T-cell (primary cell): ENCODE data around the gene RBFOX1. TPM values are rescaled to one million over a fixed set of nuclear protein-coding genes. Genes with fewer than 3 reads are reported as not detected.

Experiments
- ATAC-seq, 4 experiments: fragments of 200-7000 bp in 3 of 4; fragments of 150-1000 bp in 1 of 4; cut with Tn5 transposase; replicated peaks in 1 of 4; 1 replicate in 3 of 4; 2 replicates in 1 of 4; pipeline ENCODE4 v1.10.0; 2021; ENCODE audit warnings: moderate library complexity in 3 of 4, mild to moderate bottlenecking in 2 of 4, moderate number of reproducible peaks in 1 of 4
- CTCF ChIA-PET, 2 donors: fragments of 300-600 bp; sonication (Branson Sonifier 250); formaldehyde crosslinking; loops; one replicate each; lab custom pipeline; 2022; ENCODE audit warnings: antibody characterized with exemption in 2 of 2; lab: Charles Lee
- POLR2A ChIA-PET, 2 donors: fragments of 300-600 bp; sonication (Branson Sonifier 250); formaldehyde crosslinking; loops; one replicate each; lab custom pipeline; 2022; ENCODE audit warnings: antibody characterized with exemption in 2 of 2; lab: Charles Lee
- DNase-seq, 35 experiments: peaks; one replicate each; pipeline versions ENCODE4 v3.0.0 to v3.0.0-alpha.2; 2013 to 2023
- H3K27ac ChIP-seq: one replicate; pipeline ENCODE4 v1.5.1; 2013; ENCODE audit warnings: low read length
- H3K27me3 ChIP-seq, 2 experiments: replicated peaks in 1 of 2; 1 replicate in 1 of 2; 2 replicates in 1 of 2; pipeline versions ENCODE4 v1.6.1 to v1.7.0; 2013; ENCODE audit warnings: low read length in 1 of 2, mixed read lengths in 1 of 2; ENCODE audit not compliant: control insufficient read depth in 2 of 2, insufficient read depth in 2 of 2; ENCODE audit errors: extremely low read depth in 1 of 2
- H3K36me3 ChIP-seq, 2 donors: 1 replicate in 1 of 2; 2 replicates in 1 of 2; pipeline versions ENCODE4 v1.6.1 to v1.7.0; 2013; ENCODE audit warnings: low read length in 1 of 2; ENCODE audit not compliant: control insufficient read depth in 2 of 2, insufficient read depth in 1 of 2; ENCODE audit errors: extremely low read depth in 1 of 2
- H3K4me1 ChIP-seq, 2 experiments: 1 replicate in 1 of 2; 2 replicates in 1 of 2; pipeline versions ENCODE4 v1.6.1 to v1.7.0; 2013; ENCODE audit warnings: low read length in 2 of 2, mixed read lengths in 1 of 2; ENCODE audit not compliant: insufficient read depth in 2 of 2, control insufficient read depth in 1 of 2; ENCODE audit errors: extremely low read depth in 1 of 2
- H3K4me3 ChIP-seq, 2 donors: 1 replicate in 1 of 2; 2 replicates in 1 of 2; pipeline versions ENCODE4 v1.5.1 to v1.7.0; 2013; ENCODE audit warnings: mild to moderate bottlenecking in 2 of 2, low read length in 1 of 2, moderate library complexity in 1 of 2; ENCODE audit not compliant: control insufficient read depth in 1 of 2; ENCODE audit errors: extremely low read depth in 1 of 2
- H3K9me3 ChIP-seq: 2 replicates; pipeline ENCODE4 v1.7.0; 2013
- H3K27ac Mint-ChIP-seq, 2 donors: one replicate each; pipeline ENCODE4 v1.8.0; 2020 to 2021; ENCODE audit warnings: mild to moderate bottlenecking in 2 of 2, mixed read lengths in 2 of 2
- H3K27me3 Mint-ChIP-seq, 2 donors: one replicate each; pipeline ENCODE4 v1.8.0; 2021 to 2022; ENCODE audit warnings: mixed read lengths in 2 of 2
- H3K36me3 Mint-ChIP-seq: one replicate; pipeline ENCODE4 v1.8.0; 2021; ENCODE audit warnings: mixed read lengths
- H3K4me1 Mint-ChIP-seq, 3 donors: one replicate each; pipeline ENCODE4 v1.8.0; 2020 to 2022; ENCODE audit warnings: mixed read lengths in 3 of 3, mild to moderate bottlenecking in 1 of 3
- H3K4me3 Mint-ChIP-seq, 3 donors: one replicate each; pipeline ENCODE4 v1.8.0; 2020 to 2022; ENCODE audit warnings: mild to moderate bottlenecking in 3 of 3, mixed read lengths in 3 of 3, moderate library complexity in 3 of 3
- H3K9me3 Mint-ChIP-seq, 3 donors: one replicate each; pipeline ENCODE4 v1.8.0; 2020 to 2022; ENCODE audit warnings: mixed read lengths in 3 of 3
- WGBS: methylation state at CpG from one replicate; pipeline ENCODE4 v1.1.5; 2013; ENCODE audit warnings: missing lambda C conversion rate; ENCODE audit not compliant: insufficient coverage; 5-methylcytosine and 5-hydroxymethylcytosine counted together
- total RNA-seq, 35 experiments: library from RNA in 6 of 35; stranded (reverse) in 6 of 35; fragments of 120-200 nt in 1 of 35; gene quantifications; one replicate each; pipeline versions ENCODE4 v1.2.1 to v1.2.4 and lab custom pipeline; 2013 to 2026

The RBFOX1 gene
- total RNA-seq, 5 donors from 2014 or later (not counting 1 experiment from before 2014, with no cell fraction given) = not detected

DNA sequence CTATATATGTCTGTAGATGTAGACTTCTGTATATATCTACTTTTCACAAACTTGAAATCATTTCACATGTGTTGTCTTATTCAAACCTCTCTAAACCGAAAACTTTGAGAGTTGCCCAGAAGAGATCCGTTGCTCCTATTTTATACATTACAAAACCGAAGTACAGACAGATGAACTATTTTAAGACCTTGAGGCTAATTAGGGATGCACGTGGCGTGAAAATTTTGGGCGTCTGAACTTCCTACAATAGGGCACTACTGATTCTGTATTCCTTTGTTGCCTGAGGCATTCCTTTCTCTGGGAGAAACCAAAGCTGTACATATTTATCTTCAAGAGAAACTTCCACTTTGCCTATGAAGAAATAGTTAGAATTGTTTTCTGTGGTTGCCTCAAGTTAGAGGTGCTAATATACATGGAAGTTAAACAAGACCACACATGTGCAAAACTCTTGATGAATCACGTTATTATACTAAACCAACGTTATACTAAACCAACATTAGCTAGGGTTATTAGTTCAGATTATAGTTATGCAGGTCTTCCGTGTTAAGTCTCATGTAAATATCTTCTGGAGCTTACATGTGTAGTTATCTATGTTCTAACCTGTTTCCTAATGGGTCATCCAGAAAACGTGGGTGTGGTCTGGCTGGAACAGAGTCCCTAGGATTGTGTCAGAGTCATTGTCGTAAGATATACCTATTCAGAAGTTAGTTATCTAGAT lies 111.2 kb downstream of the RBFOX1 start:
- ATAC-seq = no peak
- Histone ChIP-seq H3K4me3 (no peak overlapping the region), H3K27me3 (no peaks in the 10 kb centered on the region), H3K9me3 (no peaks in the 10 kb centered on the region), H3K27ac (no peak overlapping the region), H3K36me3 (no peaks in the 10 kb centered on the region), H3K4me1 (no peaks in the 10 kb centered on the region)
- Mint-ChIP-seq H3K27ac (no peak overlapping the region), H3K4me3 (no peak overlapping the region), H3K27me3 (no peaks in the 10 kb centered on the region), H3K4me1 (no peaks in the 10 kb centered on the region), H3K9me3 (peaks cover 13 to 22% (median 16%) of the 10 kb centered on the region in 3 donors), H3K36me3 (no peaks in the 10 kb centered on the region)
- WGBS = 63% methylated on average over 5 of the region's 11 CpGs
- DNase-seq = no peak
- CTCF ChIA-PET = no interaction called here
- POLR2A ChIA-PET = no interaction called here

DNA sequence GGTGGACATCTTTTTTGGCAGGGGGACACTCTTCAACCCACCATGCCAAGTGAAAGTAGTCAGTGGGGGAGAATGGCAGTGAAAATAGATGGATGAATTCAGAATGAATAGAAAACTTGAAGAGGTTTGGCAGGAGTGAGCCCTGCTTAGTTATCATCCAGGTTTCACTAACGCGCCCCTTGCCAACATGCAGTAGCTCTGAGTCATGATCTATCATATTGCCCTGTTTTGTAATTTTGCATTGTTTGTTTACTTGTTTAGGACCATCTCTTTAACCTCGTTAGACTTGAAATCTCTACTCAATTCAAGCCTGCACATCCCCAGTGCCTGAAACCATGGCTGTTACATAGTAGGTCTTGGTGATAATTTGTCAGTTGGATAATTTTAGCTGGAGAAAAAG lies 116.7 kb downstream of the RBFOX1 start:
- no peaks in the 10 kb centered on the region for H3K9me3 ChIP-seq
- Mint-ChIP-seq H3K4me1 (no peaks in the 10 kb centered on the region), H3K27ac (no peak overlapping the region), H3K9me3 (peaks cover 28 to 44% (median 40%) of the 10 kb centered on the region in 3 donors), H3K4me3 (no peak overlapping the region), H3K27me3 (no peaks in the 10 kb centered on the region), H3K36me3 (no peaks in the 10 kb centered on the region)
- POLR2A ChIA-PET = no interaction called here
- WGBS = no CpG with 5 or more reads among the region's 3 CpGs
- DNase-seq (no peak), ATAC-seq (no peak)
- no peaks in the 10 kb centered on the region for H3K36me3 ChIP-seq
- no peaks in the 10 kb centered on the region for H3K27me3 ChIP-seq
- H3K27ac ChIP-seq = no peak overlapping the region
- H3K4me1 ChIP-seq = no peaks in the 10 kb centered on the region
- CTCF ChIA-PET = no interaction called here
- H3K4me3 ChIP-seq = no peak overlapping the region

DNA sequence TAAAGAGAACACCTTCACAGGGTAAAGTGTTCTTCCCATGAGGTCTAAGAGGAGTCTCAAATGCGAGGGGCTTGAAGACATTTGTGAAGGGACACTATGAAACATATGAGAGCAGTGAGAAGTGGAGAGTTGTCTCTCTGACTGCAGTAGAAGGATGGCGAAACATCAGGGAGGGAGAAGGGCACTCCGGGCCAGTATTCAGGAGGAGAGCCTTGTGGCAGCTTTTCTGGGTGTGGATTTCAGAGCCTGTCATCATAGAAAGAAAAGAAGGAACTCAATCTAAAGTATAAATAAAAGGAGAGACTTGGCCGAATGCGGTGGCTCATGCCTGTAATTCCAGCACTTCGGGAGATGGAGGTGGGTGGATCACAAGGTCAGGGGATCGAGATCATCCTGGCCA lies 117.2 kb downstream of the RBFOX1 start:
- H3K27ac ChIP-seq = no peak overlapping the region
- DNase-seq (no peak), ATAC-seq (no peak)
- Mint-ChIP-seq H3K36me3 (no peaks in the 10 kb centered on the region), H3K27ac (no peak overlapping the region), H3K4me3 (no peak overlapping the region), H3K27me3 (no peaks in the 10 kb centered on the region), H3K9me3 (peaks cover 28 to 44% (median 42%) of the 10 kb centered on the region in 3 donors), H3K4me1 (no peaks in the 10 kb centered on the region)
- no peaks in the 10 kb centered on the region for H3K9me3 ChIP-seq
- WGBS = 89% methylated on average over 4 of the region's 7 CpGs
- H3K4me1 ChIP-seq = no peaks in the 10 kb centered on the region
- CTCF ChIA-PET = no interaction called here
- H3K36me3 ChIP-seq = no peaks in the 10 kb centered on the region
- POLR2A ChIA-PET = no interaction called here
- no peaks in the 10 kb centered on the region for H3K27me3 ChIP-seq
- H3K4me3 ChIP-seq = no peak overlapping the region

GRCh38 chr16:7450440-7450839 lies 117.8 kb downstream of the RBFOX1 start:
- no peak for ATAC-seq
- H3K9me3 Mint-ChIP-seq = peaks cover 28 to 44% (median 38%) of the 10 kb centered on the region in 3 donors
- no peak for DNase-seq
- H3K27ac ChIP-seq = no peak overlapping the region
- no peak overlapping the region for H3K4me3 Mint-ChIP-seq
- ChIA-PET POLR2A (no interaction called here), CTCF (no interaction called here)
- H3K4me1 Mint-ChIP-seq = no peaks in the 10 kb centered on the region
- no peaks in the 10 kb centered on the region for H3K4me1 ChIP-seq
- no peaks in the 10 kb centered on the region for H3K9me3 ChIP-seq
- no peak overlapping the region for H3K27ac Mint-ChIP-seq
- no peak overlapping the region for H3K4me3 ChIP-seq
- no peaks in the 10 kb centered on the region for H3K27me3 ChIP-seq
- H3K36me3 Mint-ChIP-seq = no peaks in the 10 kb centered on the region
- no peaks in the 10 kb centered on the region for H3K27me3 Mint-ChIP-seq
- H3K36me3 ChIP-seq = no peaks in the 10 kb centered on the region
- 57% methylated on average over 1 of the region's 7 CpGs for WGBS

- H3K27ac Mint-ChIP-seq = no peak overlapping the region
- Histone ChIP-seq H3K36me3 (no peaks in the 10 kb centered on the region), H3K4me1 (no peaks in the 10 kb centered on the region), H3K9me3 (no peaks in the 10 kb centered on the region), H3K4me3 (no peak overlapping the region), H3K27me3 (no peaks in the 10 kb centered on the region), H3K27ac (no peak overlapping the region)
- no peaks in the 10 kb centered on the region for H3K4me1 Mint-ChIP-seq
- ChIA-PET CTCF (no interaction called here), POLR2A (no interaction called here)
- no peak overlapping the region for H3K4me3 Mint-ChIP-seq
- ATAC-seq (no peak), DNase-seq (no peak)
- no peaks in the 10 kb centered on the region for H3K36me3 Mint-ChIP-seq
- H3K27me3 Mint-ChIP-seq = no peaks in the 10 kb centered on the region
- peaks cover 19 to 41% (median 37%) of the 10 kb centered on the region in 3 donors for H3K9me3 Mint-ChIP-seq
- WGBS = 92% methylated on average over 4 of the region's 6 CpGs
Observed at GRCh38 chr16:7452090-7452489, 119.4 kb downstream of the RBFOX1 start.

- WGBS = 50% methylated on average over 1 of the region's 5 CpGs
- H3K36me3 ChIP-seq = no peaks in the 10 kb centered on the region
- CTCF ChIA-PET = no interaction called here
- H3K9me3 ChIP-seq = no peaks in the 10 kb centered on the region
- Mint-ChIP-seq H3K27me3 (no peaks in the 10 kb centered on the region), H3K4me3 (no peak overlapping the region), H3K4me1 (no peaks in the 10 kb centered on the region), H3K9me3 (peaks cover 25 to 38% (median 26%) of the 10 kb centered on the region in 3 donors), H3K27ac (no peak overlapping the region), H3K36me3 (no peaks in the 10 kb centered on the region)
- H3K27me3 ChIP-seq = no peaks in the 10 kb centered on the region
- POLR2A ChIA-PET = no interaction called here
- no peak overlapping the region for H3K4me3 ChIP-seq
- no peak for DNase-seq
- no peak for ATAC-seq
- no peak overlapping the region for H3K27ac ChIP-seq
- no peaks in the 10 kb centered on the region for H3K4me1 ChIP-seq
Observed at GRCh38 chr16:7456211-7456610, 123.6 kb downstream of the RBFOX1 start.
